ENCODE measurements around the gene SLC30A1. TPM values are rescaled to one million over a fixed set of nuclear protein-coding genes. Genes with fewer than 3 reads are reported as not detected.

Gene SLC30A1
- total RNA-seq, 4 donors from 2014 or later = 1.3 to 3.0 (median 2.1) TPM

DNA sequence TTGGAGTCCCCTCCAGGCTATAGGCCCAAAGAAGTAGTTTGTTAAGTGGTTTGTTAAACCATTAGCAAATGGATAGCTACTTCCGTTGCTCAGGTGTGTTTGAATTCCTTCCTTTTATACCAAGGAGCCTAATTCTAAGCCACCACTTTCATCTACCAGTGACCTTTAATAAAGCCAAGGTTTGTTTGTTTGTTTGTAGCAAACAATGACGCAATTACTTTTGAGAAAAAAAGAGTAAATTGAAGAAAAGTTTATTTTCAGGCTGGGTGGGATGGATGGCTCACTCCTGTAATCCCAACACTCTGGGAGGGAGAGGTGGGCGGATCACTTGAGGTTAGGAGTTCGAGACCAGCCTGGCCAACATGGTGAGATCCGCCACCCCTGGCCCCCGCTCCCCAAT is 56.2 kb downstream of the SLC30A1 start:
- DNase-seq (no peak), ATAC-seq (no peak)
- intact Hi-C loops (cut with DNase I; ENCODE audit: low total_unique reads) (no loop called here), in situ Hi-C loops (cut with MboI; ENCODE audit: low sequenced_read_pairs in 4 of 4) (no loop called here)
- H3K27ac ChIP-seq = no peak overlapping the region
- no peaks in the 10 kb centered on the region for H3K27me3 ChIP-seq
- H3K36me3 ChIP-seq = no peaks in the 10 kb centered on the region
- no peaks in the 10 kb centered on the region for H3K9me3 ChIP-seq
- H3K4me1 ChIP-seq = no peaks in the 10 kb centered on the region
- no peak overlapping the region for H3K4me3 ChIP-seq
- no peak for TF ChIP-seq POLR2A (IDR thresholded peaks at IDR 0.05)
- TF ChIP-seq CTCF (IDR thresholded peaks at IDR 0.05 in 4 of 5, conservative IDR thresholded peaks at IDR 0.05 in 1 of 5) = no peak

Other genes with a start within 250 kb of the SLC30A1 start
- under 1 TPM in 1 of 4 donors, not detected in 3; 0.25 TPM for gene RD3, start 87.0 kb downstream of the SLC30A1 start, total RNA-seq
- gene NEK2, start 96.5 kb upstream of the SLC30A1 start, total RNA-seq = not detected